ENCODE results near the gene SHISA5. TPM values are rescaled to one million over a fixed set of nuclear protein-coding genes. Genes with fewer than 3 reads are reported as not detected.

Gene SHISA5
- total RNA-seq, 1 donor from 2014 or later = 218 TPM

GRCh38 chr3:48445277-48445882 is 58.6 kb downstream of the SHISA5 start:
- Histone ChIP-seq H3K9me3 (no peaks in the 10 kb centered on the region), H3K4me3 (peak overlapping the region in 1 of 2 donors; percentile 94), H3K27me3 (no peaks in the 10 kb centered on the region), H3K27ac (peak overlapping the region in 1 of 2 donors; percentile 89), H3K4me1 (peaks cover 9 to 25% of the 10 kb centered on the region in 2 donors), H3K36me3 (peaks cover 20 to 27% of the 10 kb centered on the region in 2 donors)
- TF ChIP-seq CTCF (IDR thresholded peaks at IDR 0.05) = no peak
- peak in 1 of 2 donors; percentile 54 for DNase-seq (ENCODE audit: low spot score in 2 of 2)
- intact Hi-C loops (cut with DNase I) = no loop called here

GRCh38 chr3:48441940-48442339 is 62.0 kb downstream of the SHISA5 start:
- intact Hi-C loops (cut with DNase I) = no loop called here
- TF ChIP-seq CTCF (IDR thresholded peaks at IDR 0.05) = no peak
- H3K27me3 ChIP-seq = no peaks in the 10 kb centered on the region
- H3K9me3 ChIP-seq = no peaks in the 10 kb centered on the region
- H3K36me3 ChIP-seq = peaks cover 20 to 27% of the 10 kb centered on the region in 2 donors
- peak overlapping the region in 1 of 2 donors; percentile 89 for H3K4me3 ChIP-seq
- no peak for DNase-seq (ENCODE audit: low spot score in 2 of 2)
- H3K4me1 ChIP-seq = peaks cover 6 to 24% of the 10 kb centered on the region in 2 donors
- no peak overlapping the region for H3K27ac ChIP-seq

GRCh38 chr3:48440590-48440958 is 63.4 kb downstream of the SHISA5 start:
- Histone ChIP-seq H3K36me3 (peaks cover 20 to 27% of the 10 kb centered on the region in 2 donors), H3K27me3 (no peaks in the 10 kb centered on the region), H3K9me3 (no peaks in the 10 kb centered on the region), H3K4me1 (peaks cover 6 to 19% of the 10 kb centered on the region in 2 donors), H3K4me3 (peak overlapping the region; percentile 81 to 89), H3K27ac (peak overlapping the region; percentile 95)
- intact Hi-C loops (cut with DNase I) = no loop called here
- TF ChIP-seq CTCF (IDR thresholded peaks at IDR 0.05) = no peak
- no peak for DNase-seq (ENCODE audit: low spot score in 2 of 2)

GRCh38 chr3:48439820-48440589 is 64.0 kb downstream of the SHISA5 start, which contains the start of the genes CCDC51 and TMA7:
Gene CCDC51, minus strand, starts transcription at chr3:48440119. Its CDS starts 4,991 bp downstream, at chr3:48435128.
Gene TMA7, plus strand, starts transcription at chr3:48440257. Its CDS starts 40 bp downstream, at chr3:48440297.
- intact Hi-C loops (cut with DNase I) = loop anchor here (5.0 kb wide), 1 partner anchor 138 kb away; the partner anchor contains the start of gene NME6
- H3K27ac ChIP-seq = peak within 1 kb of the TSS; percentile 95
- no peaks in the 10 kb centered on the region for H3K9me3 ChIP-seq
- H3K27me3 ChIP-seq = no peaks in the 10 kb centered on the region
- peaks cover 6 to 18% of the 10 kb centered on the region in 2 donors for H3K4me1 ChIP-seq
- DNase-seq (ENCODE audit: low spot score in 2 of 2) = peak; percentile 94 to 99
- TF ChIP-seq CTCF (IDR thresholded peaks at IDR 0.05) = no peak
- H3K4me3 ChIP-seq = peak within 1 kb of the TSS; percentile 81 to 89
- H3K36me3 ChIP-seq = peaks cover 20 to 27% of the 10 kb centered on the region in 2 donors

GRCh38 chr3:48437812-48438211 is 66.2 kb downstream of the SHISA5 start:
- H3K36me3 ChIP-seq = peaks cover 4 to 22% of the 10 kb centered on the region in 2 donors
- H3K4me3 ChIP-seq = no peak overlapping the region
- H3K27me3 ChIP-seq = no peaks in the 10 kb centered on the region
- intact Hi-C loops (cut with DNase I) = loop anchor here (5.0 kb wide), 1 partner anchor 136 kb away; the partner anchor contains the start of gene NME6
- H3K27ac ChIP-seq = no peak overlapping the region
- DNase-seq (ENCODE audit: low spot score in 2 of 2) = peak in 1 of 2 donors; percentile 35
- H3K4me1 ChIP-seq = peaks cover 6 to 18% of the 10 kb centered on the region in 2 donors
- no peaks in the 10 kb centered on the region for H3K9me3 ChIP-seq
- TF ChIP-seq CTCF (IDR thresholded peaks at IDR 0.05) = no peak
